ENCODE results near the gene PRAMEF26.
"Not testable (repeated sequence)": the region's sequence is repeated elsewhere in the genome, so short reads cannot be mapped to it uniquely, and the experiment has no call there.

The PRAMEF26 gene

DNA sequence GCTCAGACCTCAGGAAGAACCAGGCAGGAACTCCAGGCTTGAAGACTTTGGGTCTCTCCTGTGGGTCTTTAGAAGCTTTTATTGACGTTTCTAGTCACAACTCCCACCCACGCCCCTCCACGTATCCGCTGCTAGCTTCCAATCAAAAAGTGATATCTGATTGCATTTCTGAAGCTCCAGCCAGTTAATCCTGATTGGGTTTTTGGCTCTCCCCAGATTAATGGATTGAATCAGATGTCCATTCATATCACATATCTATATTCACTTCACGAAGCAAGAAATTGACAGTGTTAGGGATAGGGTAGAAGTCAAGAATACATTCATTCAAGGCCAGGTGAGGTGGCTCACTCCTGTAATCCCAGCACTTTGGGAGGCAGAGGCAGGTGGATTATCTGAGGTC is at the start of gene PRAMEF26:
TSS of gene PRAMEF26 (minus strand) at position 101 of the 400 bp plus-strand sequence. CDS start 2,914 bp downstream, outside the sequence.
- in situ Hi-C loops (cut with MboI; ENCODE audit: low sequenced_read_pairs): not testable (repeated sequence)

GRCh38 chr1:13201309-13201708 is 45.5 kb upstream of the PRAMEF26 start, which contains the start of gene PRAMEF13:
Gene PRAMEF13 (minus strand): TSS chr1:13201409. CDS start chr1:13199589, 1,820 bp downstream.
- in situ Hi-C loops (cut with MboI; ENCODE audit: low sequenced_read_pairs): not testable (repeated sequence)

GRCh38 chr1:13171548-13171947 is 15.7 kb upstream of the PRAMEF26 start, which contains the start of gene PRAMEF9:
Gene PRAMEF9 (plus strand): TSS chr1:13171848. CDS start chr1:13175281, 3,433 bp downstream.
- in situ Hi-C loops (cut with MboI; ENCODE audit: low sequenced_read_pairs): not testable (repeated sequence)

- in situ Hi-C loops (cut with MboI; ENCODE audit: low sequenced_read_pairs): not testable (repeated sequence)
Observed at GRCh38 chr1:13165531-13165930, 9.7 kb upstream of the PRAMEF26 start, which contains the start of gene HNRNPCL4. Gene HNRNPCL4 (minus strand): TSS chr1:13165631. CDS start chr1:13165467, 164 bp downstream.

DNA sequence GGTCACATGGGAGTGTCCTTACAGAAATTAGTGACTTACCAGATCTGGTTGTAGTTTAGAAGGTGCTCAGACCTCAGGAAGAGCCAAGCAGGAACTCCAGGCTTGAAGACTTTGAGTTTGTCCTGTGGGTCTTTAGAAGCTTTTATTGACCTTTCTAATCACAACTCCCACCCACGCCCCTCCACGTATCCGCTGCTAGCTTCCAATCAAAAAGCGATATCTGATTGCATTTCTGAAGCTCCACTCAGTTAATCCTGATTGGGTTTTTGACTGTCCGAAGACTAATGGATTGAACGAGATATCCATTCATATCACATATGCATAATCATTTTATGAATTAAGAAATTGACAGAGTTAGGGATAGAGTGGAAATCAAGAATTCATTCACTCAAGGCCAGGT is 39.1 kb downstream of the PRAMEF26 start, which contains the start of gene HNRNPCL2:
TSS of gene HNRNPCL2 (minus strand) at position 101 of the 400 bp plus-strand sequence. CDS start 454 bp downstream, outside the sequence.
- in situ Hi-C loops (cut with MboI; ENCODE audit: low sequenced_read_pairs): not testable (repeated sequence)
